ENCODE data around the gene ADCY5.

ADCY5 gene

GRCh38 chr3:123281406-123281805 lies 167.5 kb downstream of the ADCY5 start:
- Histone ChIP-seq H3K9ac (ENCODE audit: low read depth, low read length) (no peak overlapping the region), H3K4me3 (ENCODE audit: low read length) (no peak overlapping the region), H3K36me3 (ENCODE audit: insufficient read depth, low read length) (no peaks in the 10 kb centered on the region), H3K4me2 (ENCODE audit: low read length) (no peak overlapping the region), H3K9me3 (replicated peaks; ENCODE audit: low read length) (no peaks in the 10 kb centered on the region), H3K27me3 (ENCODE audit: control insufficient read depth, insufficient read depth, low read length) (no peaks in the 10 kb centered on the region), H3K4me1 (ENCODE audit: control insufficient read depth, insufficient read depth, low read length) (no peaks in the 10 kb centered on the region)

DNA sequence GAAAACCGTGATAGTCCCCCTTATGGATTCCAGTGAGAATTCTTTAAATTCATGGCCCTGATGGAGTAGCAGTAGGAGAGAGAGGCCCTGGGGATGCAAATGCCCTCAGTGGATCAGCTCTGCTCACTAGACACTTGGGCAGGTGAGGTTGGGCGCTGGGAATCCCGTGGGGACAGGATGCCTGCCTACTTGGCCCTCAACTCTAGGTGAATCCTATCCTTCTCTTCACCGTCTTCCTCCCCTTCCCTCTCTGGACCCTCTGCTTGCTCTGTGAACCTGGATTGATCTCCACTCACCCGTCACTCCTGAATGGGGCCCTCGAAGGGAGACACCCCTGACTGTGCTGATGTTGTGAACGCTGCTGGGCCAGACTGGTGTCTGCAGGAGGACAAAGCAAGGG lies 169.8 kb downstream of the ADCY5 start:
- Histone ChIP-seq H3K27me3 (ENCODE audit: control insufficient read depth, insufficient read depth, low read length) (no peaks in the 10 kb centered on the region), H3K4me2 (ENCODE audit: low read length) (no peak overlapping the region), H3K36me3 (ENCODE audit: insufficient read depth, low read length) (no peaks in the 10 kb centered on the region), H3K4me3 (ENCODE audit: low read length) (no peak overlapping the region), H3K9me3 (replicated peaks; ENCODE audit: low read length) (no peaks in the 10 kb centered on the region), H3K4me1 (ENCODE audit: control insufficient read depth, insufficient read depth, low read length) (no peaks in the 10 kb centered on the region), H3K9ac (ENCODE audit: low read depth, low read length) (no peak overlapping the region)

DNA sequence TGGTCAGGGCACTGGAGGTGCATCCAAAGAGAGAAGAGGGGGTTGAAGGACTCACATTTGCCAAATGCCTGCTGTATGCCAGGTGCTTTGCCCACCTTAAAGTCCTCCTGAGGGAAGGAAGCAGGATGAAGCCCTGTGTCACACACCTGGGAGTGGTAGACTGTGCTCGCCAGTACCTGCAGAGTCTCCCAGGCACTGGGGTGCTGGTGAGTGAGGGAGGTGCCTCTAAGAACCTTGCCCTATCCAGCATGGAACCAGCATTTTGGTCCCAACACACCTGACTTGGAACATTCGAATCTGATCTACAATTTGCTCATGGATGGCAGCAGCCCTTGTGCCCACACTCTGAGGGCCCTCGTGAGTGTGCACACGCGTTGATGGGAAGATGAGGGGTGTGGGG lies 170.4 kb downstream of the ADCY5 start:
- Histone ChIP-seq H3K36me3 (ENCODE audit: insufficient read depth, low read length) (no peaks in the 10 kb centered on the region), H3K4me3 (ENCODE audit: low read length) (no peak overlapping the region), H3K4me1 (ENCODE audit: control insufficient read depth, insufficient read depth, low read length) (peaks cover 5% of the 10 kb centered on the region), H3K27me3 (ENCODE audit: control insufficient read depth, insufficient read depth, low read length) (no peaks in the 10 kb centered on the region), H3K9me3 (replicated peaks; ENCODE audit: low read length) (no peaks in the 10 kb centered on the region), H3K9ac (ENCODE audit: low read depth, low read length) (no peak overlapping the region), H3K4me2 (ENCODE audit: low read length) (no peak overlapping the region)

GRCh38 chr3:123277106-123277505 lies 171.8 kb downstream of the ADCY5 start:
- no peaks in the 10 kb centered on the region for H3K27me3 ChIP-seq (ENCODE audit: control insufficient read depth, insufficient read depth, low read length)

DNA sequence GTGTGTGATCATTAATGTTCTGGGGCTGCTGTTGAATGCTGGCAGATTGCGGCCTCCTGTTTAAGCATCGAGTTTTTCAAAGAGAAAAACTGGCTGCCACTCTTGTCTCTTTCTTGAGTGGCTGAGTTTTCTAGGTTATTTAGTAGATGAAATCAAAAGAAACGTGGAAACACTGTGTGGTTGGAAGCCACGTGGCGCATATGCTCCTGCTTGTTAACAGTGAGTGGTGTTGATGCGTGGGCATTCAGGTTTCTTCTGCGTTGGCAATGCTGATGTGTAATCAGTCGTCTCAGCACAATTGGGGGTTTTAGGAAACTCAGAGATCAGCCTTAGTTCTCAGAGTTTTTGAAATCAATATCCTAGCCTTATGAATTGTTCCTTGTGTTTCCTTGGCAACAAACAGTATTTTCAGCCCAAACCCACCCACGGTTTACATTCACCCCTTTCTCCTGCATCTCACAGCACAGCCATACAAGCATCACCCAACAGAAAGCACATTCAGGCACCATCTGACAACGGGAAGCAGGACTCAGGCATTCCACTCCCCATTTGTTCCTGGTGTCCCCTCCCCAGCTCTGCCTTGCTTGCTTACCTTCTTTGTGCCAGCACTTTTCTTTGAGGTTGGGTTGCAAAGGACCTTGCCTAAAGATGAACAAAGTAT lies 172.4 kb downstream of the ADCY5 start:
- no peak overlapping the region for H3K4me3 ChIP-seq (ENCODE audit: low read length)
- H3K4me1 ChIP-seq (ENCODE audit: control insufficient read depth, insufficient read depth, low read length) = peaks cover 21% of the 10 kb centered on the region
- H3K9me3 ChIP-seq (replicated peaks; ENCODE audit: low read length) = no peaks in the 10 kb centered on the region
- peaks cover 3% of the 10 kb centered on the region for H3K36me3 ChIP-seq (ENCODE audit: insufficient read depth, low read length)
- no peaks in the 10 kb centered on the region for H3K27me3 ChIP-seq (ENCODE audit: control insufficient read depth, insufficient read depth, low read length)
- H3K9ac ChIP-seq (ENCODE audit: low read depth, low read length) = no peak overlapping the region
- H3K4me2 ChIP-seq (ENCODE audit: low read length) = no peak overlapping the region

More at GRCh38 chr3:123277106-123277505, 171.8 kb downstream of the ADCY5 start:
- no peak overlapping the region for H3K9ac ChIP-seq (ENCODE audit: low read depth, low read length)
- H3K4me3 ChIP-seq (ENCODE audit: low read length) = no peak overlapping the region
- H3K36me3 ChIP-seq (ENCODE audit: insufficient read depth, low read length) = no peaks in the 10 kb centered on the region
- H3K9me3 ChIP-seq (replicated peaks; ENCODE audit: low read length) = no peaks in the 10 kb centered on the region
- H3K4me2 ChIP-seq (ENCODE audit: low read length) = no peak overlapping the region
- H3K4me1 ChIP-seq (ENCODE audit: control insufficient read depth, insufficient read depth, low read length) = peaks cover 19% of the 10 kb centered on the region

GRCh38 chr3:123275691-123276090 lies 173.2 kb downstream of the ADCY5 start:
- Histone ChIP-seq H3K4me3 (ENCODE audit: low read length) (no peak overlapping the region), H3K36me3 (ENCODE audit: insufficient read depth, low read length) (peaks cover 3% of the 10 kb centered on the region), H3K9me3 (replicated peaks; ENCODE audit: low read length) (no peaks in the 10 kb centered on the region), H3K27me3 (ENCODE audit: control insufficient read depth, insufficient read depth, low read length) (no peaks in the 10 kb centered on the region), H3K4me1 (ENCODE audit: control insufficient read depth, insufficient read depth, low read length) (peaks cover 21% of the 10 kb centered on the region), H3K9ac (ENCODE audit: low read depth, low read length) (no peak overlapping the region), H3K4me2 (ENCODE audit: low read length) (no peak overlapping the region)

DNA sequence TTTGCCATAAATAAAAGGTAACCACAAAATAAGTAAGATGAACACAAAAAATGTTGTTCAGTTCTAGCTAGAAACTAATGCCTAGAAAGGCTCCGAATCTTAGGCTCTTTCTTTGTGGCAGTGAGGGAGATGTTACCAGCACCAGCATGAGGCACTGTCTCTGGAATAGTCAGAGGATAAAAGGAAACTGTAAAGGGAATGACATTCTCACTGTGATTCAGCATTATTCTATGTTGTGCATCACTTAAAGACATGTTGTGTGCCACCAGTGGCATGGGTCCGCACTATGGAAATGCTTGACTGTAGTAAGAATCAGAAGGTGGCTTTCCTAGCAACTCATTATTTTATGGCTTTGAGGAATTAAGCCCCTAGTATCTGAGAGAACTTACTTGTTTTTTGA lies 176.3 kb downstream of the ADCY5 start:
- Histone ChIP-seq H3K4me2 (ENCODE audit: low read length) (no peak overlapping the region), H3K4me1 (ENCODE audit: control insufficient read depth, insufficient read depth, low read length) (peaks cover 21% of the 10 kb centered on the region), H3K9ac (ENCODE audit: low read depth, low read length) (peak overlapping the region; percentile 24), H3K9me3 (replicated peaks; ENCODE audit: low read length) (no peaks in the 10 kb centered on the region), H3K4me3 (ENCODE audit: low read length) (no peak overlapping the region), H3K36me3 (ENCODE audit: insufficient read depth, low read length) (peaks cover 3% of the 10 kb centered on the region), H3K27me3 (ENCODE audit: control insufficient read depth, insufficient read depth, low read length) (no peaks in the 10 kb centered on the region)

DNA sequence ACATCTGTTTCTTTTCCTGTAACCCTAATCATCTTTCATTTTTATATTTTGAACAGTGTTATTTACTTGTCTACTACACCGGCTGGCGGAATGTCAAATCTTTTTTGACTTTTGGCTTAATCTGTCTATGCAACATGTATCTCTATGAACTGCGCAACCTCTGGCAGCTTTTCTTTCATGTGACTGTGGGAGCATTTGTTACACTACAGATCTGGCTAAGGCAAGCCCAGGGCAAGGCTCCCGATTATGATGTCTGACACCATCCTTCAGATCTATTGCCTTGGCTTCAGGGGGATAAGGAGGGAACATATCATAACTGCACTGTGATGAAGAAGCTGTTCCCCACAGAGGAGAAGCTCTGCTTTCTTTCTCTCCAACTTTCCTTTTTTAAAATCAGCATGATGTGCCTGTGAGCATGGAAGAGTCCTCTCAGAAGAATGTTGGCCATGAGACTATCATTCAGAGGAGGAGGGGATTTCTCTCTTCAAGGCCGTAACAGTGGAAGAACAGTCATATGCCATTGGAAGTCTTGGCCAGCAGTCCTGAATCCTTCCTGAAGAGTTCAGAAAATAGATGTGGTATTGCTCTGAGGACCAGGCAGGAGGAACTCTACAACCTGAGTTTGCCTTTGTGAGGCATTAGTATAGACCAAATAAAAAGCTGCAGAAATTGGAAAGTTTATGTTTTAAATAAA lies 177.3 kb downstream of the ADCY5 start:
- no peak overlapping the region for H3K9ac ChIP-seq (ENCODE audit: low read depth, low read length)
- no peaks in the 10 kb centered on the region for H3K27me3 ChIP-seq (ENCODE audit: control insufficient read depth, insufficient read depth, low read length)
- peaks cover 21% of the 10 kb centered on the region for H3K4me1 ChIP-seq (ENCODE audit: control insufficient read depth, insufficient read depth, low read length)
- H3K4me3 ChIP-seq (ENCODE audit: low read length) = no peak overlapping the region
- H3K4me2 ChIP-seq (ENCODE audit: low read length) = no peak overlapping the region
- H3K36me3 ChIP-seq (ENCODE audit: insufficient read depth, low read length) = peaks cover 3% of the 10 kb centered on the region
- H3K9me3 ChIP-seq (replicated peaks; ENCODE audit: low read length) = no peaks in the 10 kb centered on the region

DNA sequence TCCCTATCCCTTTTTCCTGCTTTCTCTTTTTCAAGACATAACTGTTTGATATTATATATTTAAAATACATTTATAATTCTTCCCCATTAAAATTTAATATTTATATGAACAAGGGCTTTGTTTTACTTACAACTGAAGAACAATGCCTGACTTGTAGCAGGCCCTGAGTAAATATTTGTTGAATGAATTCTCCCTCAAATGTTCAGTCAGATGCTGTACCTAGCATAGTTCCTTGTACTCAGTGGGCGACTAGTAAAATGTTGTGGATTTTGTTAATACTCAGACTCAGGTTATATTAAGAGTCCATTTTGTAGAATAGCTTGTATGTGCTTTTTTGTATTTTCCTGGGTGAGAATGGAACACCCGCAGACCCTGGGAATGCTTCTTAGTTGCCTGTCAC lies 178.1 kb downstream of the ADCY5 start:
- H3K9ac ChIP-seq (ENCODE audit: low read depth, low read length) = no peak overlapping the region

GRCh38 chr3:123267821-123268220 lies 181.1 kb downstream of the ADCY5 start:
- no peaks in the 10 kb centered on the region for H3K27me3 ChIP-seq (ENCODE audit: control insufficient read depth, insufficient read depth, low read length)
- H3K9me3 ChIP-seq (replicated peaks; ENCODE audit: low read length) = no peaks in the 10 kb centered on the region
- H3K9ac ChIP-seq (ENCODE audit: low read depth, low read length) = no peak overlapping the region
- H3K4me2 ChIP-seq (ENCODE audit: low read length) = no peak overlapping the region
- peaks cover 7% of the 10 kb centered on the region for H3K36me3 ChIP-seq (ENCODE audit: insufficient read depth, low read length)
- H3K4me1 ChIP-seq (ENCODE audit: control insufficient read depth, insufficient read depth, low read length) = peaks cover 10% of the 10 kb centered on the region
- H3K4me3 ChIP-seq (ENCODE audit: low read length) = no peak overlapping the region

More for the DNA sequence above, 178.1 kb downstream of the ADCY5 start:
- Histone ChIP-seq H3K4me1 (ENCODE audit: control insufficient read depth, insufficient read depth, low read length) (peaks cover 21% of the 10 kb centered on the region), H3K27me3 (ENCODE audit: control insufficient read depth, insufficient read depth, low read length) (no peaks in the 10 kb centered on the region), H3K4me2 (ENCODE audit: low read length) (no peak overlapping the region), H3K4me3 (ENCODE audit: low read length) (no peak overlapping the region), H3K36me3 (ENCODE audit: insufficient read depth, low read length) (peaks cover 3% of the 10 kb centered on the region), H3K9me3 (replicated peaks; ENCODE audit: low read length) (no peaks in the 10 kb centered on the region)

- peaks cover 3% of the 10 kb centered on the region for H3K36me3 ChIP-seq (ENCODE audit: insufficient read depth, low read length)
- H3K9me3 ChIP-seq (replicated peaks; ENCODE audit: low read length) = no peaks in the 10 kb centered on the region
- no peaks in the 10 kb centered on the region for H3K4me1 ChIP-seq (ENCODE audit: control insufficient read depth, insufficient read depth, low read length)
- H3K9ac ChIP-seq (ENCODE audit: low read depth, low read length) = no peak overlapping the region
- H3K27me3 ChIP-seq (ENCODE audit: control insufficient read depth, insufficient read depth, low read length) = no peaks in the 10 kb centered on the region
- no peak overlapping the region for H3K4me2 ChIP-seq (ENCODE audit: low read length)
- H3K4me3 ChIP-seq (ENCODE audit: low read length) = no peak overlapping the region
These were observed 184.9 kb downstream of the ADCY5 start for GRCh38 chr3:123263941-123264340.

DNA sequence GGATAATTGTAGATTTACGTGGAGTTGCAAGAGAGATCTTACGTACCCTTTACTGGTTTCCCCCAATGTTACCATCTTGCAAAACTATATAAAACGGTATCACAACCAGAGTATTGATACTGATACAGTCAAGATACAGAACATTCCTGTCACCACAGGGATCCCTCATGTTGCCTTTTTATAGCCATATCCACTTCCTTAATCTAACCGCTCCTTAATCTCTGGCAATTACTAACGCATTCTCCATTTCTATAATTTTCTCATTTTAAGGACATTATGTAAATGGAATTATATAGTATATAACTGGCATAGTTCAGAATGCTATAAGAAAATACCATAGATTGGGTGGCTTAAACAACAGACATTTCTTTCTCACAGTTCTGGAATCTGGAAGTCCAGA lies 186.0 kb downstream of the ADCY5 start:
- H3K9ac ChIP-seq (ENCODE audit: low read depth, low read length) = no peak overlapping the region
- H3K4me1 ChIP-seq (ENCODE audit: control insufficient read depth, insufficient read depth, low read length) = no peaks in the 10 kb centered on the region
- no peak overlapping the region for H3K4me2 ChIP-seq (ENCODE audit: low read length)
- H3K27me3 ChIP-seq (ENCODE audit: control insufficient read depth, insufficient read depth, low read length) = no peaks in the 10 kb centered on the region
- no peak overlapping the region for H3K4me3 ChIP-seq (ENCODE audit: low read length)
- no peaks in the 10 kb centered on the region for H3K9me3 ChIP-seq (replicated peaks; ENCODE audit: low read length)
- peaks cover 3% of the 10 kb centered on the region for H3K36me3 ChIP-seq (ENCODE audit: insufficient read depth, low read length)
